Measurements from ENCODE around the gene CAPZB. TPM values are rescaled to one million over a fixed set of nuclear protein-coding genes. Genes with fewer than 3 reads are reported as not detected.

CAPZB gene
- total RNA-seq, 1 experiment from 2014 or later = 491 TPM

- H3K27ac ChIP-seq (ENCODE audit: low read length) = no peak overlapping the region
Measured at GRCh38 chr1:19495000-19495656, 9.8 kb upstream of the CAPZB start.

GRCh38 chr1:19493547-19493946 lies 8.2 kb upstream of the CAPZB start:
- intact Hi-C loops (cut with micrococcal nuclease; ENCODE audit: unreplicated experiment) (no loop called here), in situ Hi-C loops (cut with HindIII; ENCODE audit: low pct_unique_long_range_greater_than_20kb, low sequenced_read_pairs) (no loop called here)
- H3K27me3 ChIP-seq (ENCODE audit: control insufficient read depth, insufficient read depth, low read length) = no peaks in the 10 kb centered on the region
- no peaks in the 10 kb centered on the region for H3K9me3 ChIP-seq (ENCODE audit: control insufficient read depth, insufficient read depth, low read depth, low read length)
- BruUV-seq (replicated peaks) = no TSS peak
- no peak for ATAC-seq
- ChIA-PET POLR2A (no interaction called here), CTCF (no interaction called here)
- no peak overlapping the region for H3K27ac ChIP-seq (ENCODE audit: low read length)
- no peaks in the 10 kb centered on the region for H3K36me3 ChIP-seq (ENCODE audit: control insufficient read depth, insufficient read depth, low read length)
- no peak overlapping the region for H3K4me3 ChIP-seq (ENCODE audit: low read depth in 2 of 2, low read length in 2 of 2)
- no peaks in the 10 kb centered on the region for H3K4me1 ChIP-seq (ENCODE audit: control insufficient read depth, insufficient read depth, low read length)
- TF ChIP-seq SIN3A (IDR thresholded peaks at IDR 0.05; ENCODE audit: borderline replicate concordance, insufficient read depth, low read depth, low read length) = no peak
- TF ChIP-seq TCF7L2 (IDR thresholded peaks at IDR 0.05; ENCODE audit: low read depth, low read length) = no peak
- TF ChIP-seq CTCF (IDR thresholded peaks at IDR 0.05) = no peak
- no peak for TF ChIP-seq POLR2AphosphoS5 (IDR thresholded peaks at IDR 0.05; ENCODE audit: low read depth, low read length)
- no peak for TF ChIP-seq REST (IDR thresholded peaks at IDR 0.05; ENCODE audit: insufficient read depth in 1 of 2, low read depth in 2 of 2, low read length in 1 of 2)
- no peak for DNase-seq (ENCODE audit: low read depth, low spot score)

More at GRCh38 chr1:19495000-19495656, 9.8 kb upstream of the CAPZB start:
- BruUV-seq (replicated peaks) = no TSS peak
- in situ Hi-C loops (cut with HindIII; ENCODE audit: low pct_unique_long_range_greater_than_20kb, low sequenced_read_pairs) = no loop called here
- H3K36me3 ChIP-seq (ENCODE audit: control insufficient read depth, insufficient read depth, low read length) = no peaks in the 10 kb centered on the region
- ATAC-seq = no peak
- H3K27me3 ChIP-seq (ENCODE audit: control insufficient read depth, insufficient read depth, low read length) = no peaks in the 10 kb centered on the region
- ChIA-PET CTCF (no interaction called here), POLR2A (no interaction called here)
- H3K4me3 ChIP-seq (ENCODE audit: low read depth in 2 of 2, low read length in 2 of 2) = no peak overlapping the region
- no peaks in the 10 kb centered on the region for H3K9me3 ChIP-seq (ENCODE audit: control insufficient read depth, insufficient read depth, low read depth, low read length)
- TF ChIP-seq TCF7L2 (IDR thresholded peaks at IDR 0.05; ENCODE audit: low read depth, low read length) (no peak), SIN3A (IDR thresholded peaks at IDR 0.05; ENCODE audit: borderline replicate concordance, insufficient read depth, low read depth, low read length) (no peak), CTCF (IDR thresholded peaks at IDR 0.05) (no peak)
- intact Hi-C loops (cut with micrococcal nuclease; ENCODE audit: unreplicated experiment) = no loop called here
- no peak for DNase-seq (ENCODE audit: low read depth, low spot score)
- H3K4me1 ChIP-seq (ENCODE audit: control insufficient read depth, insufficient read depth, low read length) = no peaks in the 10 kb centered on the region
